DND-41 (cell line): Measurements from ENCODE around the gene CD82.

Experiments used
- ATAC-seq: fragments of 200-7000 bp; cut with Tn5 transposase; 3 replicates; pipeline ENCODE4 v1.9.1; 2021; ENCODE audit warnings: low read depth; ENCODE audit not compliant: insufficient read depth
- DNase-seq: peaks from one replicate; pipeline ENCODE4 v3.0.0-alpha.2; 2020
- H2AFZ ChIP-seq: 2 replicates; pipeline ENCODE4 v1.6.0; 2012; ENCODE audit warnings: low read depth, low read length
- H3K27ac ChIP-seq: 2 replicates; pipeline ENCODE4 v1.5.1; 2012; ENCODE audit warnings: low read length, inconsistent platforms
- H3K27me3 ChIP-seq: fragments of 200-600 bp; sonication (generic); 2 replicates; pipeline ENCODE4 v1.6.0; 2012; ENCODE audit warnings: low read length, mild to moderate bottlenecking, inconsistent platforms; ENCODE audit not compliant: insufficient read depth, poor library complexity
- H3K36me3 ChIP-seq: 2 replicates; pipeline ENCODE4 v1.5.1; 2012; ENCODE audit warnings: low read length, inconsistent platforms; ENCODE audit not compliant: insufficient read depth
- H3K4me1 ChIP-seq: 2 replicates; pipeline ENCODE4 v1.5.1; 2012; ENCODE audit warnings: mild to moderate bottlenecking, low read length; ENCODE audit not compliant: insufficient read depth
- H3K4me2 ChIP-seq: 2 replicates; pipeline ENCODE4 v1.6.0; 2012; ENCODE audit warnings: mild to moderate bottlenecking, moderate library complexity, low read length, inconsistent platforms; ENCODE audit not compliant: insufficient read depth
- H3K4me3 ChIP-seq, 2 experiments: fragments of 200-600 bp in 1 of 2; shearing (Covaris generic) in 1 of 2; 2 replicates each; pipeline ENCODE4 v1.5.1; 2012 to 2016; ENCODE audit warnings: inconsistent platforms in 2 of 2, low read length in 2 of 2, mild to moderate bottlenecking in 2 of 2, low read depth in 1 of 2, moderate library complexity in 1 of 2
- H3K79me2 ChIP-seq: 2 replicates; pipeline ENCODE4 v1.6.0; 2012; ENCODE audit warnings: low read length, inconsistent platforms; ENCODE audit not compliant: insufficient read depth
- H3K9ac ChIP-seq: 2 replicates; pipeline ENCODE4 v1.6.0; 2012; ENCODE audit warnings: low read depth, mild to moderate bottlenecking, inconsistent platforms, low read length, moderate library complexity
- H3K9me3 ChIP-seq: 2 replicates; pipeline ENCODE4 v1.5.1; 2012; ENCODE audit warnings: low read length, moderate library complexity, mild to moderate bottlenecking, inconsistent platforms; ENCODE audit not compliant: insufficient read depth, severe bottlenecking
- H4K20me1 ChIP-seq: 2 replicates; pipeline ENCODE4 v1.6.0; 2012; ENCODE audit warnings: low read length; ENCODE audit not compliant: insufficient read depth
- CTCF ChIP-seq: IDR thresholded peaks from 2 replicates; pipeline ENCODE4 v1.5.1; 2012; ENCODE audit warnings: borderline replicate concordance, low read length, moderate library complexity, mild to moderate bottlenecking; ENCODE audit not compliant: poor library complexity, severe bottlenecking; ENCODE audit errors: extremely low read depth
- EZH2 ChIP-seq: IDR thresholded peaks from 3 replicates; pipeline ENCODE4 v1.6.1; 2012; ENCODE audit warnings: borderline replicate concordance, low read depth, mild to moderate bottlenecking, moderate library complexity, low read length, inconsistent platforms; ENCODE audit not compliant: severe bottlenecking

CD82 gene

DNA sequence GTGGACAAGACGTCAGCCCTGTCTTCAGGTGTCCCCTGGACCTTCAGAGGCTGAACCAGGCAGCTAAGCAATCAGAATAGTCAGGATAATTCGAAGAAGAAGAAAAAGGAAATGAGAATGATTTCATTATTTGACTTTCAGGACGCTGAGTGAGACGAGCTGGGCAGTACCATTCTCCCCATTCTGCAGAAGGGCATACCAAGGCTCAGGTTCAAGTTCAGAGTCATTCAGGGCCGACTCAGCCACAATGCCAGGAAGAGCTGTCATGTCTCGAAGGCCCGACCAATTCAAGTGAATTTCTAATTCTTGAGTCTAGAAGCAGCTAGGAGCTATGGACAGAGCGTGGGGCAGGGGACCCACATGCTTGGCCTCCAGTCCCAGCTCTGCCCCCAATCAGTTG is 33.8 kb upstream of the CD82 start:
- no peak for ATAC-seq

DNA sequence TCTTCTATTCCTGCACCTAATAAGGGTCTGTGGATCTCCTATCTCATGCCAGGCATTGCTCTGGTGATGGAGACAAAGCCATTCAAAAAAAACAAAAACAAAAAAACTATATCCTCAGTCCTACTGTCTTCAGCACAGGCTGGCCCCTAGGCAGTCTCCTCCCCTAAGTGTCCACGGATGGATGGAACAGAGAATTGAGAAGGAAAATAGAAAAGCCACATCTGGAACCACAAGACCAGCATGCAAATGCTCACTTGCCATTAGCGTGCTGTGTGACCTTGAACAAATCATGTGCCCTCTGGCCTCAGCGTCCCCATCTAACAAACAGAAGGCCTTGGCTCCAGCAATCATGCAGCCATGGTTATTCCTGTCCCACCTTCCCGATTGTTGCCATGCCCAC is 32.7 kb upstream of the CD82 start:
- ATAC-seq (no peak), DNase-seq (no peak)
- H2AFZ ChIP-seq, result no peak overlapping the region
- no peaks in the 10 kb centered on the region for H3K4me1 ChIP-seq
- no peaks in the 10 kb centered on the region for H3K27me3 ChIP-seq
- H3K4me2 ChIP-seq, result no peak overlapping the region
- no peaks in the 10 kb centered on the region for H3K79me2 ChIP-seq
- H3K9ac ChIP-seq, result no peak overlapping the region
- no peaks in the 10 kb centered on the region for H4K20me1 ChIP-seq
- no peak overlapping the region for H3K4me3 ChIP-seq
- no peak for TF ChIP-seq EZH2
- no peak for TF ChIP-seq CTCF
- H3K9me3 ChIP-seq, result no peaks in the 10 kb centered on the region
- no peak overlapping the region for H3K27ac ChIP-seq
- H3K36me3 ChIP-seq, result no peaks in the 10 kb centered on the region

More for the DNA sequence above, 33.8 kb upstream of the CD82 start:
- no peak for TF ChIP-seq EZH2
- TF ChIP-seq CTCF, result no peak
- no peak overlapping the region for H3K9ac ChIP-seq
- no peaks in the 10 kb centered on the region for H4K20me1 ChIP-seq
- H3K27me3 ChIP-seq, result no peaks in the 10 kb centered on the region
- H3K27ac ChIP-seq, result no peak overlapping the region
- H3K4me3 ChIP-seq, result no peak overlapping the region
- no peak for DNase-seq
- no peaks in the 10 kb centered on the region for H3K4me1 ChIP-seq
- no peaks in the 10 kb centered on the region for H3K79me2 ChIP-seq
- H2AFZ ChIP-seq, result no peak overlapping the region
- H3K36me3 ChIP-seq, result no peaks in the 10 kb centered on the region
- no peak overlapping the region for H3K4me2 ChIP-seq
- H3K9me3 ChIP-seq, result no peaks in the 10 kb centered on the region

- Histone ChIP-seq H3K79me2 (no peaks in the 10 kb centered on the region), H2AFZ (no peak overlapping the region), H3K4me1 (peaks cover 3% of the 10 kb centered on the region), H3K9me3 (no peaks in the 10 kb centered on the region), H3K9ac (no peak overlapping the region), H3K4me2 (no peak overlapping the region), H3K27me3 (no peaks in the 10 kb centered on the region), H3K36me3 (no peaks in the 10 kb centered on the region), H3K4me3 (no peak overlapping the region), H3K27ac (no peak overlapping the region), H4K20me1 (no peaks in the 10 kb centered on the region)
- ATAC-seq (no peak), DNase-seq (no peak)
- TF ChIP-seq EZH2, result no peak
- no peak for TF ChIP-seq CTCF
Observed at GRCh38 chr11:44533921-44534711, 31.3 kb upstream of the CD82 start.
